GM19468 (cell line): ENCODE measurements around the gene NRL.

Experiments
- ATAC-seq: cut with Tn5 transposase; IDR thresholded peaks from one replicate; pipeline ENCODE4 v1.9.1; 2021; ENCODE audit warnings: mild to moderate bottlenecking, moderate library complexity, moderate number of reproducible peaks; ENCODE audit not compliant: unreplicated experiment; ENCODE audit errors: extremely low read depth

NRL gene

GRCh38 chr14:24087004-24087403, 27.7 kb downstream of the NRL start:
- ATAC-seq, result no peak

GRCh38 chr14:24086193-24086955, 28.4 kb downstream of the NRL start:
- ATAC-seq, result no peak

DNA sequence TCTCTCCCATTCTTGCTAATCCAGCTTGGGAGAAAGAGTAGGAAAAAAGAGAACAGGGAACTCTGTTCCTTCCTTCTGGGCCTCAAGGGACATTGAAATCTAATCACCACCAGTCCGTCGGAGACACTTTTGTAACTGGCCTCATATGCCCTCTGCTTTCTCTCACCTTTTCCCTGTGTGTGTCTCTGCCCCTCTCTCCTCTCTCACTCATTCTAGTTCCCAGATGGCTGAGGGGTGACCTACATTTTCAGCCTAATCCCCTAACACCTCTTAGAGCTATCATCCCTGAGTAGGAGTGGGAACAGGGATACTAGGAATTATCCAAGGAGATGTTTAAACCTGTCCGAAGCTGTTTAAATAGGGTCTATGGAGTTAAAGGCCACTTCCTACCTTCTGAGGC, 29.5 kb downstream of the NRL start:
- no peak for ATAC-seq

- no peak for ATAC-seq
Measured at GRCh38 chr14:24084440-24084839, 30.3 kb downstream of the NRL start.

GRCh38 chr14:24083462-24083861, 31.3 kb downstream of the NRL start:
- no peak for ATAC-seq

DNA sequence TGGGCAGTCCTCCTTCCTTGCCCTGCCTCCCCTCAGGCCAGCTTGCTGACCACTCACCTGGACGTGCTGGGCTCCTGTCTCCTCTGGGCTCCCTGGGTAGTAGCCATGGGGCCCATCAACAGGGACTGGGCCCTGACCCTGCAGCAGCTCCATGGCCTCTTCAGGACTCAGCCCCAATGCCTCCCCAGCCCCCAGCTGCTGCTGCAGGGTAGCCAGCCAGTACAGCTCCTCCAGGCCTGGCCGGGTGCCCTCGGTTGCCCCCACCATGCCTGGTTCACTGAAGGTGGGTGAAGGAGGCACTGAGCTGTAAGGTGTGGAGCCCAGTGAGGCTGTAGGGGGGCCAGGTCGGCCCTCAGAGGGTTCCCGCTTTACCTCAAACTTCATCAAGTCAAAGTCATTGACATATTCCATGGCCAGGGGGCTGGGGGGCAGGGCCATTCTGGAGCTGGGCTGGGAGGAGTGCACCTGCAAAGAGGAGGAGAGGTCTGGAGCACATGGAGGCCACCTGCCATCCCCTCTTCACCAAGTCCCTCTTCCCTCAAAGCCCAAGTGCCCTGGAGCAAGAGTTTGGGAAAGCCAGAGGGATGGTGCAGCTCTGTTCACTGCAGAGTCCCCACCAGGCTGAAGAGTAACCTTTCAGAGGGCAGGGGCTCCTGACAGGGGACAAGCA, 32.2 kb downstream of the NRL start:
- no peak for ATAC-seq

DNA sequence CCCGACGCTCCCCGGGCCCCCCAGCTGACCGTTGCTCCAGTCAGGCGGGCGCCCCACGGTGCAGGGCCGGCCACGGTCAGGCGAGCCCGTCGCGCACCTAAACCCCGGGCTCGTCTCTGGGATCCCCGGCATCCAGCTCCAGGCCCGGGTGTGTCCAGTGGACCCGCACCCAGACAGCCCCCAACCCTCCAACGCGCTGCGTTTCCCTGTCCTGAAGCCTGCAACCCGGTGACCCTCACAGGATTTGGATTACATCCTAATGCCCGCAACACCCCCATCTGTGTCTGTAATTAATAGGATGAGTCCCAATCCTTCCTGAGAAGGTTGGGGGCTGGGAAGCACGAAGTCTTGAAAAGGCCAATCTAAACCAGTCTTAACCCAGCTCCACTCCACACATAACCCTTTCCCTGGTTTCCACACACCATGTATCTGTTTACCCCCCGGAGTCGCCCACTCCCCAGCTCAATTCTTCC, 33.0 kb downstream of the NRL start:
- no peak for ATAC-seq

DNA sequence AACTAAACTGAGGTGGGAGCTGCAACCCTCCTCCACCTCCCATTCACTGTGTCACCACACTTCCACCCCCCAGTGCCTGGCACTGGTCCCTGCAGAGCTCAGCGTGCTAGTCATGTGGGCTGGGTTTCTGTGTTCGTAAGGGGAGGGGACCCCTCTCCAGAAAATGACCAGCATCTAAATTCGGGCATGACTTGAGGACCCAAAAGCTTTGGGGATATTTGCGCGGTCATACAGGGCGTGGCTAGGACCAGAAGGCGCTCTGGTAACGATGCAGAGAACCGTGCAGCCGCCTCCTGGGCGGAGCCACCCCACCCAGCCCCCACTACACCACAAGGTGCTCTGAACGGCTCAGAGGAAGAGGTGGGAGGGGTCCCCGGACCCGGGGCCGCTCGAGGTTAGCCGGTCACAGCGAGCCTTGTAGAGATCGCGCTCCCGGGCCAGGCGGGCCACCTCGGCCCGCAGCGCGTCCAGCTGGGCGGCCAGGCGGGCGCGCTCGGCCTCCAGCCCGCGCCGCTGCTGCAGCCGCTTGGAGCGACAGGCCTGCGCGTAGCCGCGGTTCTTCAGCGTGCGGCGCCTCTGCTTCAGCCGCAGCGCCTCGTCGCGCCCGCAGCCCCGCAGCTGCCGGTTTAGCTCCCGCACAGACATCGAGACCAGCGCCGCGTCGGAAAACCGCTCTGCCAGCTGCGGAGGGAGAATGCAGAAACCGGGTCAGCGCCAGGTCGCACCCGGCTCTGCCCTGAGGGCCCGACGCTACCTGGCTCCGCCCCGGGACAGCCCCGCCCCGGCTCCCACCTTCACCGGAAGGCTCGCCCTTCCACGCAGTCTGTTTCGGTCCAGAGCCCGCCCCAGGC, 33.6 kb downstream of the NRL start:
- ATAC-seq, result peak; percentile 74

- ATAC-seq, result no peak
Measured at GRCh38 chr14:24080142-24080530, 34.6 kb downstream of the NRL start.

DNA sequence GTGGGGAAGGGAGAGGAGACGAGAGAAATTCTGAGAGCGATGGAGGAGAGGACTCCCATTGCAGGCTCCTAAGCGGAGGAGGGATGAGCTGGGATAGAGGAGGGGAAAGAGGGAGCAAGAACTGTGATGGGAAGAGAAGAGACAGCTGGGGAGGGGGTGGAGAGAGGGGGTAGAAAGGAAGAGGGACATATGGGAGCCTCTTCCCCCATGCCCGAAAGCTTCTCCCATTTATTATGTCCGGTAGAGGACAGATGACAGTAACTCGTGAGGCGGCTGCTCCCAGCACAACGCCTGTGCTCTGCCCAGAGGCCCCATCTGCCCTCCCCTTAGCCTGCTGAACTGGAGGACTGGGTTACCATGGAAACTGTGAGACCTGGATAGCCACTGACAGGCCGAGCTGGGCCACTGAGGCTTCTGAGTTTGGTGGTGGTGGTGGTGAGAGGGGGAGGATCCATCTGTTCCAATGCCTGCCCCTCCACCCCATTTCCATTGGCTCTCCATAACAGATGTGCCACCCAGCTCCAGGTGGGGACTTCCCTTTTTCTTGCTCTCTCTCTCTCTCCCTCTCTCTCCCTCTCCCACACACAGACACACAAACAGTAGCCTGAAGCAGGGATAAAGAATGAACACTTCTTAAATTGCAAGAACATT, 35.1 kb downstream of the NRL start:
- ATAC-seq, result no peak

DNA sequence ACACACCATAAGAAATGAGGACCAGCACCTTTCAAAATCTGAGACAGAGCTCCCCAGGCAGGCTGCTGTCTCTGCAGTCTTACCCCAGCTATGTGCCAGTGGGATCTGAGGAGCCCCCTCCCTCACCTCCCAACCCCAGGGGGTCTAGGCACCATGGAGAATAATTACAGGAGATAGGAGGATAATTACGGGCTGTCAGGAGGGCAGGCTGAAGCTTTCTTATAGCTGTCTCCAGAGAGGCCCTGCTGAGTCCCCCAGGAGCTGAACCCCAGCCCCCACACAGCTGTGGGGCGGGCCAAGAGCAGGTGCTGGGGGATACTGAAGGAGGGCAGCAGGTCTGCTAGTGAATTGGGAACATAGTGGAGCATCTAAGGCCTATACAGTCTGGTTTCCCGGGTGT, 36.6 kb downstream of the NRL start:
- no peak for ATAC-seq

DNA sequence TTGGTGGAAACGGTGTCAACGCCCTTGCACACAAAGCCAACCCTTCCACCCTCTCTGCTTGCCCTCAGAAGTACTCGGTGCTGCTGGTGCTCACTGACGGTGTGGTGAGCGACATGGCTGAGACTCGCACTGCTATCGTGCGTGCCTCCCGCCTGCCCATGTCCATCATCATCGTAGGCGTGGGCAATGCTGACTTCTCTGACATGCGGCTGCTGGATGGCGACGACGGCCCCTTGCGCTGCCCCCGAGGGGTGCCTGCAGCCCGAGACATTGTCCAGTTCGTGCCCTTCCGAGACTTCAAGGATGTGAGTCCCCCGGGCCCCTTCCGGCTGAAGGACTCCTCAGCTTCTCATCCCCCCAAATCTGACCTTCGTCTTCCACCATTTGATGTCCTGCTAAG, 37.7 kb downstream of the NRL start:
- no peak for ATAC-seq

- ATAC-seq, result no peak
Measured at GRCh38 chr14:24076302-24076601, 38.5 kb downstream of the NRL start.

GRCh38 chr14:24075485-24076301, 39.1 kb downstream of the NRL start:
- no peak for ATAC-seq

DNA sequence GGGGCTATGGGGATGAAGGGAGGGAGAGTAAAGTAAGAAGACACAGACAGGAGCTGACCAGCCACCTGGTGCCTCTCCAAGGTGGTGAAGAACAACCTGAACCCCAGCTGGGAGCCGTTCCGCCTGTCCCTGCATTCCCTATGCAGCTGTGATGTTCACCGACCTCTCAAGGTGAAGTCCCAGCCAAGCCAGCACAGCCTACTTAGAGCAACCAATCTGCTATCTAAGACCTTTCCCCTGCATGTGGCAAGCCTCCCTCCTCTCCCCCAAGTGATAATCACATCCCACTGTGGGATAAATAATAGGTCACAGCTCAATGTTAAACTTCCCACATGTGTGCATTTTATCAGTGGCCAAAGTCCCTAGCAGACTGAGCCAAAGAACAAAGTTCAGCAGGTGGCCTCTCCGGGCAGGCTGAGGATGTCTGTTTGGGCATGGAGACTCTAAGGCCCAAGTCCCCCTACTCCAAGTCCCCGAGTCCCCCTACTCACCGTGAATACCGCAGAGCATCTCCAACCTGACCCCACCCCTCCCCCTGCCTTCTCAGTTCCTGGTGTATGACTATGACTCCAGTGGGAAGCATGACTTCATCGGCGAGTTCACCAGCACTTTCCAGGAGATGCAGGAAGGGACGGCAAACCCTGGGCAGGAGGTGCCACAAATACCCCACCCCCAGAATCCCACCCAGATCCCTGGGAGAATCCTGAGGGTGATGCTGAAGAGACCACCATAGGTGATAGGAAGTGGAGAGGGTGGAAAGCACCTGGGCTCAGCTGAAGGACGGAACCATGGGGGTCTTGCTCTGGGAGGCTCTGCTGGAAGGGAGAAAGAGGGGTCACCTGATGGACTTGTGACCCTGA, 39.9 kb downstream of the NRL start:
- no peak for ATAC-seq

- no peak for ATAC-seq
Measured at GRCh38 chr14:24072881-24073877, 41.6 kb downstream of the NRL start.

- ATAC-seq, result no peak
Measured at GRCh38 chr14:24072436-24072835, 42.3 kb downstream of the NRL start.
